Tibial artery (tissue), 4 donors: ENCODE results near the gene IL1RAPL2.

Experiments
- DNase-seq, 2 donors: peaks; one replicate each; pipeline ENCODE4 v3.0.0-alpha.2; 2019
- H3K27ac ChIP-seq, 2 donors: fragments of 200-600 bp; sonication (generic) in 1 of 2; 1 replicate in 1 of 2; 2 replicates in 1 of 2; pipeline ENCODE4 v1.5.1; 2018 to 2019; ENCODE audit warnings: mild to moderate bottlenecking in 1 of 2
- H3K27me3 ChIP-seq, 2 donors: fragments of 200-600 bp; sonication (generic) in 1 of 2; one replicate each; pipeline versions ENCODE4 v1.5.1 to v1.6.0; 2016 to 2019
- H3K36me3 ChIP-seq, 3 donors: fragments of 200-600 bp; sonication (generic) in 2 of 3; one replicate each; pipeline ENCODE4 v1.5.1; 2016 to 2019; ENCODE audit warnings: mild to moderate bottlenecking in 2 of 3
- H3K4me1 ChIP-seq, 4 donors: fragments of 200-600 bp; sonication (generic) in 2 of 4; 1 replicate in 3 of 4; 2 replicates in 1 of 4; pipeline ENCODE4 v1.5.1; 2016 to 2019
- H3K4me3 ChIP-seq, 2 donors: fragments of 200-600 bp; sonication (generic) in 1 of 2; 1 replicate in 1 of 2; 2 replicates in 1 of 2; pipeline ENCODE4 v1.5.1; 2018 to 2019; ENCODE audit warnings: mild to moderate bottlenecking in 2 of 2
- H3K9me3 ChIP-seq, 3 donors: fragments of 200-600 bp; sonication (generic) in 1 of 3; one replicate each; pipeline ENCODE4 v1.5.1; 2016 to 2019
- CTCF ChIP-seq, 2 experiments: fragments of 200-600 bp in 1 of 2; fragments of 450-650 bp in 1 of 2; IDR thresholded peaks; one replicate each; pipeline ENCODE4 v1.5.1; 2017 to 2019; ENCODE audit warnings: antibody characterized with exemption in 2 of 2, mild to moderate bottlenecking in 1 of 2, moderate library complexity in 1 of 2
- intact Hi-C: fragments of 100-400 bp; cut with DNase I; formaldehyde crosslinking; loops from one replicate; pipeline ENCODE4 v1.15.0; 2023; ENCODE audit warnings: low total_unique reads

IL1RAPL2 gene

GRCh38 chrX:104679175-104679574, 113.2 kb downstream of the IL1RAPL2 start:
- no peaks in the 10 kb centered on the region for H3K4me1 ChIP-seq
- no peaks in the 10 kb centered on the region for H3K36me3 ChIP-seq
- no peaks in the 10 kb centered on the region for H3K27me3 ChIP-seq
- H3K4me3 ChIP-seq = no peak overlapping the region
- no peaks in the 10 kb centered on the region for H3K9me3 ChIP-seq
- no peak overlapping the region for H3K27ac ChIP-seq
- TF ChIP-seq CTCF (IDR thresholded peaks at IDR 0.05) = no peak
- DNase-seq = no peak
- intact Hi-C loops = no loop called here

- no peak overlapping the region for H3K27ac ChIP-seq
- no peaks in the 10 kb centered on the region for H3K4me1 ChIP-seq
- H3K9me3 ChIP-seq = no peaks in the 10 kb centered on the region
- H3K27me3 ChIP-seq = no peaks in the 10 kb centered on the region
- H3K4me3 ChIP-seq = no peak overlapping the region
- no peak for TF ChIP-seq CTCF (IDR thresholded peaks at IDR 0.05)
- no peaks in the 10 kb centered on the region for H3K36me3 ChIP-seq
- intact Hi-C loops = no loop called here
- no peak for DNase-seq
These were observed 115.2 kb downstream of the IL1RAPL2 start for GRCh38 chrX:104681214-104681613.

DNA sequence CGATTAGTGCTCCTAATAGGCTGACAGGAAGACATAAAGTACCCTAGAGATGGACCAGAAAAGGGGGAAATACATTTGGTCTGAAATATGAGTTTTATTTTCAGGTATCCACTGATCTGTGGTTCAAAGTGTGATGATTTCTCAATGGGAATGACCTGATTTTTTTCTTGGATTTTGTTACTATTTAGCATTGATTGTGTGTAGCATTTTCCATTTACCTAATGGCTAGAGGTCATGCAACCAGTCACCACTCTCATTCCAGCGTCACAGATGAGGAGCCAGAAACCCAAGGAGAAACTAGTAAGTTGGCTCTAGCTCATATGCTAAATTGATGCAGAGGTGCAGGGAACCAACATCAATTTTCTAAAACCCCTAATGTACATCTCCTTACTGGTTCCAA, 118.1 kb downstream of the IL1RAPL2 start:
- no peak overlapping the region for H3K4me3 ChIP-seq
- H3K27ac ChIP-seq = no peak overlapping the region
- H3K4me1 ChIP-seq = no peaks in the 10 kb centered on the region
- intact Hi-C loops = no loop called here
- DNase-seq = no peak
- H3K36me3 ChIP-seq = no peaks in the 10 kb centered on the region
- no peaks in the 10 kb centered on the region for H3K9me3 ChIP-seq
- TF ChIP-seq CTCF (IDR thresholded peaks at IDR 0.05) = no peak
- no peaks in the 10 kb centered on the region for H3K27me3 ChIP-seq

DNA sequence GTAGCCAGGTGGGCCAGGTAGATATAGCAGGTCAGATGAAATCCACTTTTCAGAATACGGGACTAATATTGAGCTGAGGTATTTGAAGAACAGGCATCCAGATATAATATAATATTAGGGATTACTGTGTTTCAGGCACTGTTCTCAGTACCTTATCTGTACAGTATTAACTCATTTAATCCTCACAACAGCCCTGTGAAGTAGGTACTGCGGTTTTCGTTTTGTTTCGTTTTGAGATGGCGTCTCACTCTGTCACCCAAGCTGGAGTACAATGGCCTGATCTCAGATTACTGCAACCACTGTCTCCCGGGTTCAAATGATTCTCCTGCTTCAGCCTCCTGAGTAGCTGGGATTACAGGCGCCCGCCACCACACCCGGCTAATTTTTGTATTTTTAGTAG, 129.6 kb downstream of the IL1RAPL2 start:
- intact Hi-C loops = no loop called here
- Histone ChIP-seq H3K4me1 (no peaks in the 10 kb centered on the region), H3K4me3 (no peak overlapping the region), H3K9me3 (no peaks in the 10 kb centered on the region), H3K27ac (no peak overlapping the region), H3K36me3 (no peaks in the 10 kb centered on the region), H3K27me3 (no peaks in the 10 kb centered on the region)
- TF ChIP-seq CTCF (IDR thresholded peaks at IDR 0.05) = no peak
- DNase-seq = no peak

- no peak overlapping the region for H3K4me3 ChIP-seq
- intact Hi-C loops = no loop called here
- no peaks in the 10 kb centered on the region for H3K36me3 ChIP-seq
- TF ChIP-seq CTCF (IDR thresholded peaks at IDR 0.05) = no peak
- H3K27me3 ChIP-seq = no peaks in the 10 kb centered on the region
- no peak overlapping the region for H3K27ac ChIP-seq
- DNase-seq = no peak
- H3K9me3 ChIP-seq = no peaks in the 10 kb centered on the region
- H3K4me1 ChIP-seq = no peaks in the 10 kb centered on the region
These were observed 130.7 kb downstream of the IL1RAPL2 start for GRCh38 chrX:104696667-104697066.

DNA sequence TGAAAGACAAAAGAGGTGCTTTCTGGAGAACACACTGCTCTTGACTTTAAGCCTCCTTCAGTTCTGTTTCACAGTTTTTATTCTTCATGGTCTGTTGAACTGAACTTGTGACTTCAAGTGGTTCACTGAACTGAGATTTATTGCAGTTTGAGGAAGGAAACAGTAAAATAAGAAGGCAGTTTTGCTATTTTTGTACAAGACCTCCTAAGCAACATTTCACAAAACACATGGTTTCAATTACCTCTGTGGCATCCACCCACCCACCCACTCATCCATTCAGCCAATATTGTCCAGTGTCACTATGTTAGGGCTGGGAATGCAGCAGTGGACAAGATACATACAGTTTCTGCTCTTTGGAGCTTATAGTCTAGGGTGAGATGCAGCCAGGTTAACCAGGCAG, 131.3 kb downstream of the IL1RAPL2 start:
- H3K9me3 ChIP-seq = no peaks in the 10 kb centered on the region
- no peak overlapping the region for H3K27ac ChIP-seq
- no peak for DNase-seq
- H3K4me3 ChIP-seq = no peak overlapping the region
- H3K36me3 ChIP-seq = no peaks in the 10 kb centered on the region
- no peak for TF ChIP-seq CTCF (IDR thresholded peaks at IDR 0.05)
- H3K27me3 ChIP-seq = no peaks in the 10 kb centered on the region
- intact Hi-C loops = no loop called here
- H3K4me1 ChIP-seq = no peaks in the 10 kb centered on the region
